ENCODE results near the gene PSMB3.

GRCh38 chr17:38706505-38707216, 45.9 kb upstream of the PSMB3 start:
- TF ChIP-seq CTCF (IDR thresholded peaks at IDR 0.05), result no peak
- no peak for TF ChIP-seq POLR2A (IDR thresholded peaks at IDR 0.05)

All from esophagus squamous epithelium (tissue), 4 donors.